Lung (tissue), 12 donors: Measurements from ENCODE around the gene FYN. TPM values are rescaled to one million over a fixed set of nuclear protein-coding genes. Genes with fewer than 3 reads are reported as not detected.

ENCODE experiments used
- ATAC-seq: fragments of 200-7000 bp; cut with Tn5 transposase; one replicate; pipeline ENCODE4 v1.9.1; 2020; ENCODE audit warnings: moderate number of reproducible peaks; ENCODE audit not compliant: insufficient read depth, low FRiP score
- DNase-seq, 3 donors: peaks; one replicate each; pipeline ENCODE4 v3.0.0-alpha.2; 2013 to 2017
- H3K27ac ChIP-seq, 2 donors: one replicate each; pipeline ENCODE4 v1.5.1; 2013; ENCODE audit warnings: mild to moderate bottlenecking in 2 of 2, moderate library complexity in 2 of 2, control low read depth in 1 of 2, inconsistent platforms in 1 of 2, low read depth in 1 of 2, low read length in 1 of 2
- H3K27me3 ChIP-seq, 3 donors: one replicate each; pipeline ENCODE4 v1.5.1; 2013; ENCODE audit warnings: low read length in 2 of 3; ENCODE audit not compliant: control insufficient read depth in 3 of 3, insufficient read depth in 3 of 3
- H3K36me3 ChIP-seq, 4 donors: one replicate each; pipeline ENCODE4 v1.5.1; 2013; ENCODE audit warnings: low read length in 4 of 4, mild to moderate bottlenecking in 1 of 4, moderate library complexity in 1 of 4; ENCODE audit not compliant: control insufficient read depth in 4 of 4, insufficient read depth in 4 of 4
- H3K4me1 ChIP-seq, 5 donors: one replicate each; pipeline ENCODE4 v1.5.1; 2013; ENCODE audit warnings: low read length in 5 of 5, mild to moderate bottlenecking in 2 of 5, moderate library complexity in 1 of 5; ENCODE audit not compliant: control insufficient read depth in 5 of 5, insufficient read depth in 5 of 5
- H3K4me3 ChIP-seq: one replicate; pipeline ENCODE4 v1.5.1; 2013; ENCODE audit warnings: mild to moderate bottlenecking, control low read depth, moderate library complexity
- H3K9ac ChIP-seq, 2 donors: one replicate each; pipeline ENCODE4 v1.5.1; 2013; ENCODE audit warnings: low read length in 2 of 2, control low read depth in 1 of 2; ENCODE audit not compliant: insufficient read depth in 1 of 2
- H3K9me3 ChIP-seq, 4 donors: one replicate each; pipeline ENCODE4 v1.5.1; 2013; ENCODE audit warnings: low read length in 3 of 4, mild to moderate bottlenecking in 1 of 4, moderate library complexity in 1 of 4; ENCODE audit not compliant: control insufficient read depth in 4 of 4, insufficient read depth in 3 of 4
- WGBS, 2 donors: extraction: QIAGEN DNeasy Blood & Tissue Kit; methylation state at CpG; one replicate each; pipeline ENCODE4 v1.1.7; 2013; 5-methylcytosine and 5-hydroxymethylcytosine counted together
- polyA plus RNA-seq, 2 donors: library from polyadenylated mRNA; stranded (reverse); fragments of 200-250 nt; gene quantifications; one replicate each; pipeline ENCODE4 v1.2.1, GENCODE V29; 2013
- total RNA-seq, 2 donors: library from RNA; depleted of rRNA in 1 of 2; stranded (reverse); fragments of >200 nt in 1 of 2; gene quantifications; one replicate each; pipeline ENCODE4 v1.2.1, GENCODE V29; 2014 to 2021
- TF ChIP-seq, protein P1 (sequence below): IDR thresholded peaks from 2 replicates; pipeline ENCODE4 v1.5.1; 2012; ENCODE audit warnings: mild to moderate bottlenecking; ENCODE audit errors: control extremely low read depth, extremely low read depth
- donor health status: control.
- donor health status: control.
- donor health status: Bipolar disorder and iron deficiency.
- donor health status: healthy.
- donor health status: DM: yes; HTN: yes; CAD: no.

FYN gene
- total and polyA plus RNA-seq, 4 donors, result 27.3 to 157 (median 71.0) TPM

DNA sequence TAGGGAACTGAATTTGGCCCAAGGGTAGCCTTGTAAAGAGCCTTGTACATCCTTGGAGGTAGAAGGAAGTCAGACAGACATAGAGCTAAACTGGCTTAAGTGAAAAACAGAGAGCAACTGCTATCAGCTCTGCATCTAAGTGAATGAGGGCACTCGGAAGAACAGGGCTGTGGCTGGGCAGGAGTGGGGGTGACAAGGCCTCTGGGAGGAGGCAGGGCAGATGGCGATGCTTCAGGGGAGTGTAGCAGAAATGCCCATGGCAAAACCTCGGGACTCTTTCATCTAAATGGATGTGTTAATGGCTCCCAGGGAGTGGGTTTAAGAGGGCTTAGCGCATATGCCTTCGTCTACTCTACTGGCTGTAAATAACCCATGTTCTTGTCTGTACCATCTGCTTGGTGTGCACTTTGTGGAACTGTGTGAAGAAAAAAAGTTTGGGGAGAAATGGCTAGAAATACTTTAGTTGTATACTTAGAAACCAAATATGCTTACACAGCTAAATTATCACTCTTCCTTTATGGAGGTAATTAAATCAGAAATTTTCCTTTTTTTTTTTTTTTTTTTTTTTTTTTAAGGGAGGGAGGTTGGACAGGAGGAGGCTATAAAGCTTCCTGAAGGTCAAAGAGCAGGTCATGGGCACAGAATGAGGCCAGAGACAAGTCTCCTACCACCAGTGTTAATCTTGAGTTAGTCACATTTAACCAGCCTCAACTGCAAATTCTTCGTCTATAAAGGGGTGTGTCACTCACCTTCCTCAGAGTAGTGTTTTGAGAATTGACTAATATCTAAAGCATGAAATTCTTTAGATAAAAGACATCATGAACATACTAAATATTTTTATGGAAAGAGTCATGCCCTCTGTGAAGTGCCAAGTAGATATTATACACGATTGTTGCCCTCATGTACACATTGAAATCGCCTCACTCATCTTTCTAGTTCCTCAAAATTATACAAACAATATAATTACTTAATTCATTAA lies 60.9 kb downstream of the FYN start:
- Histone ChIP-seq H3K27ac (no peak overlapping the region), H3K9ac (no peak overlapping the region), H3K9me3 (no peaks in the 10 kb centered on the region), H3K4me1 (peaks cover 0 to 9% (median 4%) of the 10 kb centered on the region in 5 donors), H3K36me3 (no peaks in the 10 kb centered on the region), H3K27me3 (no peaks in the 10 kb centered on the region), H3K4me3 (no peak overlapping the region)
- no peak for ATAC-seq
- no peak for DNase-seq
- WGBS, 2 donors, result 82 to 87% methylated on average over 8 of the region's 8 CpGs
- TF ChIP-seq, protein P1, sequence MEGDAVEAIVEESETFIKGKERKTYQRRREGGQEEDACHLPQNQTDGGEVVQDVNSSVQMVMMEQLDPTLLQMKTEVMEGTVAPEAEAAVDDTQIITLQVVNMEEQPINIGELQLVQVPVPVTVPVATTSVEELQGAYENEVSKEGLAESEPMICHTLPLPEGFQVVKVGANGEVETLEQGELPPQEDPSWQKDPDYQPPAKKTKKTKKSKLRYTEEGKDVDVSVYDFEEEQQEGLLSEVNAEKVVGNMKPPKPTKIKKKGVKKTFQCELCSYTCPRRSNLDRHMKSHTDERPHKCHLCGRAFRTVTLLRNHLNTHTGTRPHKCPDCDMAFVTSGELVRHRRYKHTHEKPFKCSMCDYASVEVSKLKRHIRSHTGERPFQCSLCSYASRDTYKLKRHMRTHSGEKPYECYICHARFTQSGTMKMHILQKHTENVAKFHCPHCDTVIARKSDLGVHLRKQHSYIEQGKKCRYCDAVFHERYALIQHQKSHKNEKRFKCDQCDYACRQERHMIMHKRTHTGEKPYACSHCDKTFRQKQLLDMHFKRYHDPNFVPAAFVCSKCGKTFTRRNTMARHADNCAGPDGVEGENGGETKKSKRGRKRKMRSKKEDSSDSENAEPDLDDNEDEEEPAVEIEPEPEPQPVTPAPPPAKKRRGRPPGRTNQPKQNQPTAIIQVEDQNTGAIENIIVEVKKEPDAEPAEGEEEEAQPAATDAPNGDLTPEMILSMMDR, result no peak

DNA sequence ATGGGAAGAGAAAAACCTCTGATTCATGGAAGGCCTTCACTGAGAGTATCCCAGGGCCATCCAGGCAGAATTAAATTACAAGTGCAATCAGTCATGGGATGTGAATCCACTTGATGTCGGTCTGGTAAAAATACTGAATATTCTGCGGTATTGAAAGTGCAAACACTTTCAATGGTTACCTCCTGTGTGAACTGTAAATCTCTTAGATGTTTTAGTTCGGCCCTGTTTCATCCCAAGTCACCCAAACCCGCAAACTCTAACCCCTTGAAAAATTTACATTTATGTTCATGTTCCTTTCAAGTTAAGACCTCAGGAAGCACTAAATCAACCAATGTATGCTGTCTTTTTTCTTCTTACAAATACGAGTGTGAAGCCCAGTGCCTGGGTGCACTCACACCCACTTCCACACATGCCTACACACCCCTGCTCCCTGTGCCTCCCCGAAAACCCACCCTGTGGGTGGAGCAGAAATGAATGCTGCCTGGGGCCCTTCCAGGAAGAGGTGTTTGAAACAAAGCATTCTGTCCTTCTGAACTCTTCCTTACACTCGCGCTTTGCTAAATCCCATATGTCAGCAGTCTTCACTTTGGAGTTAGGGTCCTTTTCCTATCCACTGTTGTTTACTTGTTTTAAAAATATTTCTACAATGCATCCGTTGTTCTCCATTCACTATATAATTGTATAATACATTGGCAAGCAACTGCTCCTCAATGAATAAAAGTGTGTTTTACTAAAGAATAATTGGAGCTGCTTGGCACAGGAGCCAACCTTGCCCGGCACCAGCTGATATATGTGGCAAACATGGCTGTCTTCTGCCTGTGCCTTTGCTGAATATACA lies 62.7 kb downstream of the FYN start:
- Histone ChIP-seq H3K9me3 (no peaks in the 10 kb centered on the region), H3K27me3 (no peaks in the 10 kb centered on the region), H3K4me3 (no peak overlapping the region), H3K4me1 (peaks cover 0 to 11% (median 3%) of the 10 kb centered on the region in 5 donors), H3K36me3 (no peaks in the 10 kb centered on the region), H3K9ac (no peak overlapping the region), H3K27ac (no peak overlapping the region)
- TF ChIP-seq, protein P1, result no peak
- ATAC-seq (no peak), DNase-seq (peak in 2 of 3 donors; percentile 42 to 56)
- 65 to 83% methylated on average over 10 of the region's 10 CpGs for WGBS, 2 donors

DNA sequence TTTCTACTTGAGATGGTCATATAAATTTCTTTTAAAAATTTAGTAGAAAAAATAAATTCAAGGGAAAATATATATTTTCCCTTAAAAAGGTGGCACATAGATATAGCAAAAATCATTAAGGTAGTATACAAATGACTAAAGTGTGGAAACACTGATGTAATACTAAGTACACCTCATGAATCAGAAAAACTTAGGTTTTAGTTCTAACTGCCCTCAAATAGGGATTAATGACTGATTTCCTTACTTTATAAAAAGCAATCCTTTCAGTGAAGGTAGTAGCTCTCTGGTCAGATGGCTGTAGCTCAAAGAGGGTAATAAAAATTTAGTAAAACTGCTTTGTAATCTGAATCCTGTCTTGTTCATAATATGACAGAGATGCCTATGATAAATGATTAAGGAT lies 63.5 kb downstream of the FYN start:
- no peak overlapping the region for H3K27ac ChIP-seq
- H3K4me1 ChIP-seq, result peaks cover 0 to 16% (median 6%) of the 10 kb centered on the region in 5 donors
- no peak overlapping the region for H3K9ac ChIP-seq
- H3K36me3 ChIP-seq, result no peaks in the 10 kb centered on the region
- no peaks in the 10 kb centered on the region for H3K9me3 ChIP-seq
- ATAC-seq (no peak), DNase-seq (no peak)
- H3K27me3 ChIP-seq, result no peaks in the 10 kb centered on the region
- no peak overlapping the region for H3K4me3 ChIP-seq
- TF ChIP-seq, protein P1, result no peak
